Sigmoid colon (tissue), 7 donors: Measurements from ENCODE around the gene NFIL3. TPM values are rescaled to one million over a fixed set of nuclear protein-coding genes. Genes with fewer than 3 reads are reported as not detected.
A peak's percentile ranks its signal among the peaks of the same experiment; 100 is the strongest.
"Not testable (repeated sequence)": the region's sequence is repeated elsewhere in the genome, so short reads cannot be mapped to it uniquely, and the experiment has no call there.

Experiments
- DNase-seq: peaks from one replicate; pipeline ENCODE4 v3.0.0-alpha.2; 2019
- H3K27ac ChIP-seq, 4 donors: fragments of 200-600 bp; sonication (generic); one replicate each; pipeline ENCODE4 v1.5.1; 2016 to 2019; ENCODE audit warnings: mild to moderate bottlenecking in 1 of 4
- H3K27me3 ChIP-seq, 3 donors: fragments of 200-600 bp; sonication (generic); one replicate each; pipeline ENCODE4 v1.5.1; 2019; ENCODE audit warnings: mild to moderate bottlenecking in 1 of 3
- H3K36me3 ChIP-seq, 4 donors: fragments of 200-600 bp; sonication (generic); one replicate each; pipeline ENCODE4 v1.5.1; 2016 to 2019
- H3K4me1 ChIP-seq, 4 donors: fragments of 200-600 bp; sonication (generic); one replicate each; pipeline ENCODE4 v1.5.1; 2017 to 2019
- H3K4me3 ChIP-seq, 4 donors: fragments of 200-600 bp; sonication (generic); one replicate each; pipeline ENCODE4 v1.5.1; 2017 to 2019; ENCODE audit warnings: mild to moderate bottlenecking in 2 of 4, moderate library complexity in 1 of 4
- H3K9me3 ChIP-seq, 4 donors: fragments of 200-600 bp in 3 of 4; sonication (generic) in 3 of 4; one replicate each; pipeline versions ENCODE4 v1.5.1 to v1.6.1; 2013 to 2019
- CTCF ChIP-seq, 4 experiments: fragments of 450-650 bp in 3 of 4; fragments of 200-600 bp in 1 of 4; IDR thresholded peaks; one replicate each; pipeline ENCODE4 v1.5.1; 2016 to 2019; ENCODE audit warnings: antibody characterized with exemption in 4 of 4, mild to moderate bottlenecking in 3 of 4, moderate library complexity in 2 of 4
- EP300 ChIP-seq, 4 donors: sonication (generic); formaldehyde crosslinking; IDR thresholded peaks; one replicate each; pipeline ENCODE4 v1.6.1; 2017; ENCODE audit warnings: antibody characterized with exemption in 4 of 4
- POLR2A ChIP-seq, 2 donors: fragments of 450-650 bp; IDR thresholded peaks; one replicate each; pipeline ENCODE4 v1.6.1; 2016; ENCODE audit warnings: antibody characterized with exemption in 2 of 2, mild to moderate bottlenecking in 2 of 2, moderate library complexity in 2 of 2
- POLR2AphosphoS5 ChIP-seq, 4 donors: sonication (generic); formaldehyde crosslinking; IDR thresholded peaks; one replicate each; pipeline ENCODE4 v1.6.1; 2017; ENCODE audit warnings: antibody characterized with exemption in 4 of 4
- WGBS, 2 donors: extraction: QIAGEN DNeasy Blood & Tissue Kit; methylation state at CpG; one replicate each; pipeline ENCODE4 v1.1.7; 2013; 5-methylcytosine and 5-hydroxymethylcytosine counted together
- intact Hi-C: fragments of 100-400 bp; cut with DNase I; formaldehyde crosslinking; loops from one replicate; pipeline ENCODE4 v1.15.1; 2023
- polyA plus RNA-seq, 3 donors: library from polyadenylated mRNA; stranded (reverse); fragments of 200-250 nt; gene quantifications; one replicate each; pipeline ENCODE4 v1.2.3, GENCODE V29; 2013
- total RNA-seq, 4 donors: library from RNA; depleted of rRNA; stranded (reverse); fragments of >200 nt; gene quantifications; one replicate each; pipeline ENCODE4 v1.1.0, GENCODE V29; 2016
- donor health status: healthy with polysubstance abuse.
- donor health status: Bipolar disorder and iron deficiency.
- donor health status: healthy.

Gene NFIL3, protein sequence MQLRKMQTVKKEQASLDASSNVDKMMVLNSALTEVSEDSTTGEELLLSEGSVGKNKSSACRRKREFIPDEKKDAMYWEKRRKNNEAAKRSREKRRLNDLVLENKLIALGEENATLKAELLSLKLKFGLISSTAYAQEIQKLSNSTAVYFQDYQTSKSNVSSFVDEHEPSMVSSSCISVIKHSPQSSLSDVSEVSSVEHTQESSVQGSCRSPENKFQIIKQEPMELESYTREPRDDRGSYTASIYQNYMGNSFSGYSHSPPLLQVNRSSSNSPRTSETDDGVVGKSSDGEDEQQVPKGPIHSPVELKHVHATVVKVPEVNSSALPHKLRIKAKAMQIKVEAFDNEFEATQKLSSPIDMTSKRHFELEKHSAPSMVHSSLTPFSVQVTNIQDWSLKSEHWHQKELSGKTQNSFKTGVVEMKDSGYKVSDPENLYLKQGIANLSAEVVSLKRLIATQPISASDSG
- 10 to 100 TPM; 15.7 to 93.3 (median 38.5) TPM for total RNA-seq
- polyA plus RNA-seq: 10 to 100 TPM; 24.8 to 34.8 (median 25.0) TPM

DNA sequence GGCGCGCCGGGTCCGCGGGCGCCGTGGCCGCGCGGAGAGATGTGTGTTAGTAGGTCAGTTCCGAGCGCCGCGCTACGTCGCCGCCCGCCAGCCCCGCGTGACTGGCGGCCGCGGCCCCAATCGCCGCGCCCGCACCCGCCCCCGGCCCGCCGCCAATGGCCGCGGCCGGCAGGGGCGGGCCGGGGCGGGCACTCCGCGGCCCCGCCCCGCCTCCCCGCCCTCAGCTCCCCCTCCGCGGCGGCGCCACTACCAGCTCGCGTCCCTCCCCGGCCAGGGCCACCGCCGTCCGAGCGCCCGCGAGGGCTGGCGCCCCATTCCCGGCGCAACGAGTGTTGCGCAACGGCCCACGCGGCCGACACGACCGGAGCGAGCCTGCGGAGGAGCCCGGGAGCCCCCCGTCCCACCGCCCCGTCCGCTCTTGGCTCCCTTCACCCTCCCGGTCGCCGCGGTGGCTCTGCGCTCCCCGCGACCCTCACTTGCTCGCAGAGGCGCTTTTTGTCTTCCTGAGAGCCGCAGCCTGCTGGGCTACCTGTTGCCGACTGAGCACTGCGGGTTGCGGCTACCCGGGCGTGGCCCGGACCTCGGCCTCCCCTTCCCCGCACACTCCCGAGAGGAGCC lies at the start of gene NFIL3:
Gene NFIL3, minus strand, starts transcription at position 48 of the 618 bp plus-strand sequence. CDS start 13,098 bp downstream, outside the sequence.
- intact Hi-C loops: loop anchor here (1.0 to 5.0 kb wide), 7 partner anchors 61 to 613 kb away; no protein-coding TSS in a partner anchor
- peak; percentile 93 for DNase-seq
- Histone ChIP-seq H3K27ac (peak within 1 kb of the TSS; percentile 99 to 100 (median 99)), H3K4me3 (peak within 1 kb of the TSS; percentile 84 to 87 (median 86)), H3K27me3 (no peaks in the 10 kb centered on the region), H3K36me3 (no peaks in the 10 kb centered on the region), H3K9me3 (no peaks in the 10 kb centered on the region), H3K4me1 (peaks cover 0 to 43% (median 28%) of the 10 kb centered on the region in 4 donors)
- 0 to 1% methylated on average over 92 of the region's 92 CpGs for WGBS, 2 donors
- TF ChIP-seq EP300 (IDR thresholded peaks at IDR 0.05): no peak
- TF ChIP-seq POLR2AphosphoS5 (IDR thresholded peaks at IDR 0.05): peak; percentile 82 to 91 (median 84)
- TF ChIP-seq POLR2A (IDR thresholded peaks at IDR 0.05): peak; percentile 13 to 37

DNA sequence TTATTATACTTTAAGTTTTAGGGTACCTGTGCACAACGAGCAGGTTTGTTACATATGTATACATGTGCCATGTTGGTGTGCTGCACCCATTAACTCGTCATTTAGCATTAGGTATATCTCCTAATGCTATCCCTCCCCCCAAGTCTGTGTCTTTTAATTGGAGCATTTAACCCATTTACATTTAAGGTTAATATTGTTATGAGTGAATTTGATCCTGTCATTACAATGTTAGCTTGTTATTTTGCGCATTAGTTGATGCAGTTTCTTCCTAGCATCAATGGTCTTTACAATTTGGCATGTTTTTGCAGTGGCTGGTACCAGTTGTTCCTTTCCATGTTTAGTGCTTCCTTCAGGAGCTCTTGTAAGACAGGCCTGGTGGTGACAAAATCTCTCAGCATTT lies 47.9 kb upstream of the NFIL3 start:
- H3K4me1 ChIP-seq, DNase-seq, H3K27me3 ChIP-seq, H3K27ac ChIP-seq, H3K9me3 ChIP-seq, intact Hi-C loops, H3K4me3 ChIP-seq, H3K36me3 ChIP-seq: not testable (repeated sequence)
- 83 to 90% methylated on average over 3 of the region's 3 CpGs for WGBS, 2 donors

DNA sequence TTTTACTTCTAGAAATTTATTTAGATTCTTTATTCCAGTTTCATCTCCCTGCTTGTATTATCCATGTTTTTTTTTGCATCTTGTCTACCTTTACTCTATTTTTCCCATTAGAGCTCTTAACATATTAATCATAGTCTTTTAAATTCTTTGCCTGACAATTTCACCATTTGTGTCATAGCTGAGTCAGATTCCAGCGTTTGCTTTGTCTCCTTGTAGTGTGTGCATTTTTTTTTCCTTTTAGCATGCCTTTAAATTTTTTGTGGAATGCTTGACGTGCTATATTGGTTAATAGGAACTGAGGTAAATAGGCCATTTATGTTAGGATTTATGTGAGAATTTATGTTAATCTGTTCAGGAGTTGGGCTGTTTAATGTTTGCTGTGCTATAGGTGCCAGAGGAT lies 41.8 kb upstream of the NFIL3 start:
- Histone ChIP-seq H3K27ac (no peak overlapping the region), H3K36me3 (no peaks in the 10 kb centered on the region), H3K9me3 (no peaks in the 10 kb centered on the region), H3K4me3 (no peak overlapping the region), H3K4me1 (no peaks in the 10 kb centered on the region), H3K27me3 (no peaks in the 10 kb centered on the region)
- no peak for DNase-seq
- TF ChIP-seq POLR2A (IDR thresholded peaks at IDR 0.05) (no peak), CTCF (IDR thresholded peaks at IDR 0.05) (no peak)
- WGBS, 2 donors: 88 to 90% methylated on average over 2 of the region's 2 CpGs
- intact Hi-C loops: no loop called here

GRCh38 chr9:91458906-91459305 lies 35.3 kb upstream of the NFIL3 start:
- Histone ChIP-seq H3K27me3 (no peaks in the 10 kb centered on the region), H3K4me1 (no peaks in the 10 kb centered on the region), H3K36me3 (no peaks in the 10 kb centered on the region), H3K4me3 (no peak overlapping the region), H3K27ac (no peak overlapping the region), H3K9me3 (no peaks in the 10 kb centered on the region)
- intact Hi-C loops: no loop called here
- no peak for DNase-seq
- 77 to 78% methylated on average over 2 of the region's 2 CpGs for WGBS, 2 donors
- TF ChIP-seq EP300 (IDR thresholded peaks at IDR 0.05): no peak
- TF ChIP-seq POLR2AphosphoS5 (IDR thresholded peaks at IDR 0.05): no peak
- no peak for TF ChIP-seq CTCF (IDR thresholded peaks at IDR 0.05)
- TF ChIP-seq POLR2A (IDR thresholded peaks at IDR 0.05): no peak

- no peak for DNase-seq
Observed at GRCh38 chr9:91452844-91453243, 29.2 kb upstream of the NFIL3 start.

More at GRCh38 chr9:91452844-91453243, 29.2 kb upstream of the NFIL3 start:
- intact Hi-C loops: no loop called here
- peaks cover 0 to 2% (median 0%) of the 10 kb centered on the region in 4 donors for H3K9me3 ChIP-seq
- H3K4me3 ChIP-seq: no peak overlapping the region
- H3K27ac ChIP-seq: no peak overlapping the region
- WGBS, 2 donors: 97 to 100% methylated on average over 1 of the region's 1 CpG
- no peaks in the 10 kb centered on the region for H3K27me3 ChIP-seq
- H3K4me1 ChIP-seq: no peaks in the 10 kb centered on the region
- no peaks in the 10 kb centered on the region for H3K36me3 ChIP-seq
- TF ChIP-seq EP300 (IDR thresholded peaks at IDR 0.05): no peak
- no peak for TF ChIP-seq CTCF (IDR thresholded peaks at IDR 0.05)
- TF ChIP-seq POLR2AphosphoS5 (IDR thresholded peaks at IDR 0.05): no peak
- no peak for TF ChIP-seq POLR2A (IDR thresholded peaks at IDR 0.05)
